OCI-LY1 (cell line): ENCODE measurements around the gene FIZ1.

Source experiments
- CTCF ChIP-seq: fragments of 200-600 bp; sonication (generic), shearing (Covaris generic); IDR thresholded peaks from 2 replicates; pipeline ENCODE4 v1.5.1; 2017; ENCODE audit warnings: mild to moderate bottlenecking, antibody characterized with exemption, low read length, moderate library complexity, mixed read lengths
- EZH2 ChIP-seq: fragments of 200-600 bp; sonication (generic), shearing (Covaris generic); IDR thresholded peaks from 2 replicates; pipeline ENCODE4 v1.8.0; 2017; ENCODE audit warnings: borderline replicate concordance, mixed run types, mild to moderate bottlenecking, antibody characterized with exemption, low read length, moderate library complexity, mixed read lengths

DNA sequence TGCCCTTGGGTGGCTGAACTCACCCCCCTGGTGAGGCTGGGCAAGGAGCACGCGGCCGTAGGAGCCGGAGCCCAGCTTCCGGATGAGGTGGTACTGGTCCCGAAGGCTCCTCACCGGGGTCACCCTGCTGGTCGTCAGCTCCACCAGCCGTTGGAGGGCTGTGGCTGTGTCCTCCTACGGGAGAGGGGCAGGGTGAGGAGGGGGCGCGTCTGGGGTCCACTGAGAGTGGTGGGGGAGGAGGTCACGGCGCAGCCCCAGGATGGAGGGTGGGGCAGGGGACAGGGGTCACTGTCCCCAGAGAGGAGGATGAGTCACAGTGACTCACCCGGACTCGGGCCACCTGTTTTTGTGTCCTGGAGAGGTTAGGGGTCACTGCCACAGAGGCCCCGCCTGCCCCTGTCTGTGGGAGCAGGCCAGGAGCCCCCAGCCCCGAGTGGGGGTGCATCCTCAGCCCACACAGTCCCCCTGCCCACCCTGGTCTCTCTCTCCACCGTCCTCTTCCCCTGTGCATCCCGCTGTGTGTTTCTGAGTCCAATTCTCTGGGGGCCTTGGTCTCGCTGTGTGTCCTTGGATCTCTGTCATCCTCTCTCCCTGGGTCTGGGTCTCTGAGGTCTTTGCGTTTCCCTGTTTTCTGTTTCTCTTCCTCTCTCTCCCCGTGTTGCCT lies 54.4 kb downstream of the FIZ1 start:
- TF ChIP-seq CTCF (no peak), EZH2 (no peak)
